HepG2 (cell line): ENCODE data around the gene MAN1A1. TPM values are rescaled to one million over a fixed set of nuclear protein-coding genes. Genes with fewer than 3 reads are reported as not detected.

Experiments
- CBX2 ChIP-seq, 2 experiments: fragments of 200-600 bp in 1 of 2; sonication (generic); formaldehyde crosslinking in 1 of 2; IDR thresholded peaks; 2 replicates each; pipeline versions ENCODE4 v1.7.0 to v1.8.1; 2018 to 2022; ENCODE audit warnings: low read depth in 2 of 2, low read length in 1 of 2, mild to moderate bottlenecking in 1 of 2, missing genetic modification reagents in 1 of 2
- FOSL2 ChIP-seq: sonication (generic); formaldehyde crosslinking; IDR thresholded peaks from 2 replicates; pipeline ENCODE4 v1.4.0; 2020; ENCODE audit warnings: missing genetic modification reagents
- GATAD2A ChIP-seq: IDR thresholded peaks from 2 replicates; pipeline ENCODE4 v1.6.1; 2016
- GTF2F1 ChIP-seq: fragments of 150-350 bp; IDR thresholded peaks from 2 replicates; pipeline ENCODE4 v1.6.1; 2014; ENCODE audit warnings: low read length
- HMG20A ChIP-seq: IDR thresholded peaks from 2 replicates; pipeline ENCODE4 v1.6.1; 2016; ENCODE audit warnings: borderline replicate concordance
- HNRNPH1 ChIP-seq: fragments of 200-400 bp; formaldehyde crosslinking; optimal IDR thresholded peaks from 2 replicates; pipeline ENCODE3; 2017; ENCODE audit warnings: mild to moderate bottlenecking, low read depth, low read length
- MXI1 ChIP-seq: IDR thresholded peaks from 3 replicates; pipeline ENCODE4 v1.6.1; 2012; ENCODE audit warnings: low read depth, low read length, inconsistent platforms, borderline replicate concordance
- SKI ChIP-seq: fragments of 450-650 bp; IDR thresholded peaks from one replicate; pipeline ENCODE4 v1.6.1; 2018; ENCODE audit warnings: mild to moderate bottlenecking; ENCODE audit not compliant: partially characterized antibody
- ZNF451 ChIP-seq: sonication (generic); formaldehyde crosslinking; IDR thresholded peaks from 2 replicates; pipeline ENCODE4 v1.5.0; 2020; ENCODE audit warnings: mild to moderate bottlenecking, missing genetic modification reagents
- ZNF501 ChIP-seq: sonication (generic); formaldehyde crosslinking; IDR thresholded peaks from 2 replicates; pipeline ENCODE4 v1.5.1; 2020; ENCODE audit warnings: mild to moderate bottlenecking, moderate library complexity, missing genetic modification reagents
- ZNF550 ChIP-seq: sonication (generic); formaldehyde crosslinking; IDR thresholded peaks from 2 replicates; pipeline ENCODE4 v1.4.0; 2020; ENCODE audit warnings: mild to moderate bottlenecking, missing genetic modification reagents, borderline replicate concordance
- ZNF616 ChIP-seq: sonication (generic); formaldehyde crosslinking; IDR thresholded peaks from 2 replicates; pipeline ENCODE4 v1.5.0; 2020; ENCODE audit warnings: low read depth, mild to moderate bottlenecking, missing genetic modification reagents
- ZNF644 ChIP-seq: IDR thresholded peaks from 2 replicates; pipeline ENCODE4 v1.6.1; 2016; ENCODE audit warnings: low read depth
- polyA plus RNA-seq, 8 experiments: library from polyadenylated mRNA; depleted of rRNA in 3 of 8; stranded (reverse) in 7 of 8; unstranded in 1 of 8; fragments of >200 nt; fragmentation: Illumina TruSeq in 4 of 8; extraction: Trizol in 4 of 8; gene quantifications; 2 replicates each; pipeline versions ENCODE4 v1.2.1 to v1.2.3, GENCODE V29; 2011 to 2016; ENCODE audit warnings: low read depth in 4 of 8, missing spikeins in 1 of 8, mixed read lengths in 1 of 8; ENCODE audit not compliant: insufficient read depth in 1 of 8
- total RNA-seq, 5 experiments: library from RNA; depleted of rRNA; stranded (reverse); fragments of >200 nt; fragmentation: Illumina TruSeq; extraction: Trizol; gene quantifications; 2 replicates each; pipeline ENCODE4 v1.2.3, GENCODE V29; 2016; ENCODE audit warnings: low read depth in 1 of 5
- TF ChIP-seq, protein P1 (sequence below): sonication (generic); formaldehyde crosslinking; IDR thresholded peaks from 2 replicates; pipeline ENCODE4 v1.4.0; 2020; ENCODE audit warnings: missing genetic modification reagents
- TF ChIP-seq, protein P2 (sequence below): sonication (generic); formaldehyde crosslinking; IDR thresholded peaks from 2 replicates; pipeline ENCODE4 v1.9.0; 2021; ENCODE audit warnings: mild to moderate bottlenecking, missing genetic modification reagents
- TF ChIP-seq, protein P3 (sequence below): sonication (generic); formaldehyde crosslinking; IDR thresholded peaks from 2 replicates; pipeline ENCODE4 v1.4.0; 2020; ENCODE audit warnings: low read depth, mild to moderate bottlenecking, missing genetic modification reagents
- TF ChIP-seq, protein P4 (sequence below): sonication (generic); formaldehyde crosslinking; IDR thresholded peaks from 2 replicates; pipeline ENCODE4 v1.5.0; 2020; ENCODE audit warnings: mild to moderate bottlenecking, missing genetic modification reagents, borderline replicate concordance

MAN1A1 gene
- total and polyA plus RNA-seq, 2 of the 13 experiments (the other 11 are each of a cell fraction or from before 2014, with no cell fraction given): 156 to 236 TPM

DNA sequence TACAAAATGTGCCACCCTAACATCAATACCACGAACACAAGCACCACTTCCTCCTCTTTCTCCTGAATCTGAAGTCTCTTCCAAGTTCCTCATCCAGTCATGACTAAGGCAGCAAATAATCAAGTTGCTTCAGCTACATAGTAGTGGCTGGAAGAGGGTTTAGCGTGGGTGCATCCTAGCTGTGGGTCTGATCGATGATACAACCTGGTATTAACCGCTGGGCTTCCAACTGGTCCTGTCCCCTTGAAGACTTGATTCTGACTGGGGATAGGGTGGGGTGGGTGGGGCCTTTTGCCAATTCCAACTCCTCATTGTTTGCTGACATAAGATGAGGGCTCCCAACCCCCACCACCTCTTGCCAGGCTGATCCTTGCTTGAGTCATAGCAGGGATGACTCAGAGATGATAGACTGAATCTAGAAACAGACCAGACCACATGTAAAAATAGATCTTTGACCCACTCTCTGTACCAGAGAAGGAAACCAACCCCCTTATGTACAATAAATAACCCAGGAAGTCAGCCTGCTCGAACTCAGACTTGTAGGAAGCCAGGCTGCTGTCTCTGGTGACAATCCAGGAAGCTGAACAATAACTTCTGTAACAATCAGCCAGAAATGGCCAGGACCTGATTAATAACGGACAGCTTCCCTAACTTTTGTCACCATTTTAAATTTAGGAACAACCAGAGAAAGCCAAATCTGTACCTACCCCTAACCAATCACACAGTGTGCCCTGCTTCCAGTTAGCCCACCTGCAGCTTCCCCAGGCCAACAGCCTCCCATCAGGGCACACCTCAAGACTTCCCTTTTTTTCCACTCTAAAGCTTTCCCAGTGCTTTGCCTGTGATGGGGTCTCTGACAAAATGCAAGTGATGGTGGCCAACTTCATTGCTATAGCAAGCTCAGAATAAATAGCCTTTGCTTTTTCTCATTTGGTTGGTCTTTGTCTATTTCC is 202.2 kb downstream of the MAN1A1 start (continued):
- TF ChIP-seq, protein P1, sequence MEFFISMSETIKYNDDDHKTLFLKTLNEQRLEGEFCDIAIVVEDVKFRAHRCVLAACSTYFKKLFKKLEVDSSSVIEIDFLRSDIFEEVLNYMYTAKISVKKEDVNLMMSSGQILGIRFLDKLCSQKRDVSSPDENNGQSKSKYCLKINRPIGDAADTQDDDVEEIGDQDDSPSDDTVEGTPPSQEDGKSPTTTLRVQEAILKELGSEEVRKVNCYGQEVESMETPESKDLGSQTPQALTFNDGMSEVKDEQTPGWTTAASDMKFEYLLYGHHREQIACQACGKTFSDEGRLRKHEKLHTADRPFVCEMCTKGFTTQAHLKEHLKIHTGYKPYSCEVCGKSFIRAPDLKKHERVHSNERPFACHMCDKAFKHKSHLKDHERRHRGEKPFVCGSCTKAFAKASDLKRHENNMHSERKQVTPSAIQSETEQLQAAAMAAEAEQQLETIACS (CRISPR knock-in tag): no peak
- TF ChIP-seq ZNF501: no peak
- TF ChIP-seq, protein P2, sequence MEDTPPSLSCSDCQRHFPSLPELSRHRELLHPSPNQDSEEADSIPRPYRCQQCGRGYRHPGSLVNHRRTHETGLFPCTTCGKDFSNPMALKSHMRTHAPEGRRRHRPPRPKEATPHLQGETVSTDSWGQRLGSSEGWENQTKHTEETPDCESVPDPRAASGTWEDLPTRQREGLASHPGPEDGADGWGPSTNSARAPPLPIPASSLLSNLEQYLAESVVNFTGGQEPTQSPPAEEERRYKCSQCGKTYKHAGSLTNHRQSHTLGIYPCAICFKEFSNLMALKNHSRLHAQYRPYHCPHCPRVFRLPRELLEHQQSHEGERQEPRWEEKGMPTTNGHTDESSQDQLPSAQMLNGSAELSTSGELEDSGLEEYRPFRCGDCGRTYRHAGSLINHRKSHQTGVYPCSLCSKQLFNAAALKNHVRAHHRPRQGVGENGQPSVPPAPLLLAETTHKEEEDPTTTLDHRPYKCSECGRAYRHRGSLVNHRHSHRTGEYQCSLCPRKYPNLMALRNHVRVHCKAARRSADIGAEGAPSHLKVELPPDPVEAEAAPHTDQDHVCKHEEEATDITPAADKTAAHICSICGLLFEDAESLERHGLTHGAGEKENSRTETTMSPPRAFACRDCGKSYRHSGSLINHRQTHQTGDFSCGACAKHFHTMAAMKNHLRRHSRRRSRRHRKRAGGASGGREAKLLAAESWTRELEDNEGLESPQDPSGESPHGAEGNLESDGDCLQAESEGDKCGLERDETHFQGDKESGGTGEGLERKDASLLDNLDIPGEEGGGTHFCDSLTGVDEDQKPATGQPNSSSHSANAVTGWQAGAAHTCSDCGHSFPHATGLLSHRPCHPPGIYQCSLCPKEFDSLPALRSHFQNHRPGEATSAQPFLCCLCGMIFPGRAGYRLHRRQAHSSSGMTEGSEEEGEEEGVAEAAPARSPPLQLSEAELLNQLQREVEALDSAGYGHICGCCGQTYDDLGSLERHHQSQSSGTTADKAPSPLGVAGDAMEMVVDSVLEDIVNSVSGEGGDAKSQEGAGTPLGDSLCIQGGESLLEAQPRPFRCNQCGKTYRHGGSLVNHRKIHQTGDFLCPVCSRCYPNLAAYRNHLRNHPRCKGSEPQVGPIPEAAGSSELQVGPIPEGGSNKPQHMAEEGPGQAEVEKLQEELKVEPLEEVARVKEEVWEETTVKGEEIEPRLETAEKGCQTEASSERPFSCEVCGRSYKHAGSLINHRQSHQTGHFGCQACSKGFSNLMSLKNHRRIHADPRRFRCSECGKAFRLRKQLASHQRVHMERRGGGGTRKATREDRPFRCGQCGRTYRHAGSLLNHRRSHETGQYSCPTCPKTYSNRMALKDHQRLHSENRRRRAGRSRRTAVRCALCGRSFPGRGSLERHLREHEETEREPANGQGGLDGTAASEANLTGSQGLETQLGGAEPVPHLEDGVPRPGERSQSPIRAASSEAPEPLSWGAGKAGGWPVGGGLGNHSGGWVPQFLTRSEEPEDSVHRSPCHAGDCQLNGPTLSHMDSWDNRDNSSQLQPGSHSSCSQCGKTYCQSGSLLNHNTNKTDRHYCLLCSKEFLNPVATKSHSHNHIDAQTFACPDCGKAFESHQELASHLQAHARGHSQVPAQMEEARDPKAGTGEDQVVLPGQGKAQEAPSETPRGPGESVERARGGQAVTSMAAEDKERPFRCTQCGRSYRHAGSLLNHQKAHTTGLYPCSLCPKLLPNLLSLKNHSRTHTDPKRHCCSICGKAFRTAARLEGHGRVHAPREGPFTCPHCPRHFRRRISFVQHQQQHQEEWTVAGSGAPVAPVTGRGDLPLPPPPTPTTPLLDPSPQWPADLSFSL: no peak
- no peak for TF ChIP-seq GTF2F1
- no peak for TF ChIP-seq ZNF451 (CRISPR knock-in tag)
- no peak for TF ChIP-seq ZNF550 (CRISPR knock-in tag)
- peak; percentile 68; the same call in 1 of the 2 replicates for TF ChIP-seq HMG20A (CRISPR knock-in tag)
- peak; percentile 40 for TF ChIP-seq SKI
- no peak for TF ChIP-seq CBX2 (IDR thresholded peaks at IDR 0.05; ENCODE audit: low read depth, low read length)
- no peak for TF ChIP-seq CBX2 (CRISPR knock-in tag; IDR thresholded peaks at IDR 0.05; ENCODE audit: low read depth)
- 0 out of 2 replicates have a peak, but pooled peaks have one; percentile 24 for TF ChIP-seq ZNF644 (CRISPR knock-in tag)
- peak; percentile 33; the same call in 1 of the 3 replicates for TF ChIP-seq MXI1
- TF ChIP-seq, protein P3, sequence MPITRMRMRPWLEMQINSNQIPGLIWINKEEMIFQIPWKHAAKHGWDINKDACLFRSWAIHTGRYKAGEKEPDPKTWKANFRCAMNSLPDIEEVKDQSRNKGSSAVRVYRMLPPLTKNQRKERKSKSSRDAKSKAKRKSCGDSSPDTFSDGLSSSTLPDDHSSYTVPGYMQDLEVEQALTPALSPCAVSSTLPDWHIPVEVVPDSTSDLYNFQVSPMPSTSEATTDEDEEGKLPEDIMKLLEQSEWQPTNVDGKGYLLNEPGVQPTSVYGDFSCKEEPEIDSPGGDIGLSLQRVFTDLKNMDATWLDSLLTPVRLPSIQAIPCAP (CRISPR knock-in tag): no peak
- TF ChIP-seq HNRNPH1: no peak
- TF ChIP-seq FOSL2 (CRISPR knock-in tag): peak; percentile 98
- no peak for TF ChIP-seq ZNF616 (CRISPR knock-in tag)
- TF ChIP-seq, protein P4, sequence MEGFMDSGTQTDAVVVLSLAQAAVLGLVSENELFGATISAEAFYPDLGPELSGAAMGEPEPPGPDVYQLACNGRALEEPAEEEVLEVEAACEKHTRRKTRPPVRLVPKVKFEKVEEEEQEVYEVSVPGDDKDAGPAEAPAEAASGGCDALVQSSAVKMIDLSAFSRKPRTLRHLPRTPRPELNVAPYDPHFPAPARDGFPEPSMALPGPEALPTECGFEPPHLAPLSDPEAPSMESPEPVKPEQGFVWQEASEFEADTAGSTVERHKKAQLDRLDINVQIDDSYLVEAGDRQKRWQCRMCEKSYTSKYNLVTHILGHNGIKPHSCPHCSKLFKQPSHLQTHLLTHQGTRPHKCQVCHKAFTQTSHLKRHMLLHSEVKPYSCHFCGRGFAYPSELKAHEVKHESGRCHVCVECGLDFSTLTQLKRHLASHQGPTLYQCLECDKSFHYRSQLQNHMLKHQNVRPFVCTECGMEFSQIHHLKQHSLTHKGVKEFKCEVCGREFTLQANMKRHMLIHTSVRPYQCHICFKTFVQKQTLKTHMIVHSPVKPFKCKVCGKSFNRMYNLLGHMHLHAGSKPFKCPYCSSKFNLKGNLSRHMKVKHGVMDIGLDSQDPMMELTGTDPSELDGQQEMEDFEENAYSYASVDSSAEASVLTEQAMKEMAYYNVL (CRISPR knock-in tag): no peak
- TF ChIP-seq GATAD2A: peak; percentile 80
